CD8-positive, alpha-beta memory T cell (primary cell): ENCODE data around the gene HELZ. TPM values are rescaled to one million over a fixed set of nuclear protein-coding genes. Genes with fewer than 3 reads are reported as not detected.
"Not testable (repeated sequence)": the region's sequence is repeated elsewhere in the genome, so short reads cannot be mapped to it uniquely, and the experiment has no call there.

Experiments
- CTCF ChIA-PET: fragments of 350-600 bp; sonication (Branson Sonifier 250); formaldehyde crosslinking; loops from one replicate; lab custom pipeline; 2021; ENCODE audit warnings: antibody characterized with exemption; lab: Charles Lee
- POLR2A ChIA-PET: fragments of 350-600 bp; sonication (Branson Sonifier 250); formaldehyde crosslinking; loops from one replicate; lab custom pipeline; 2021; ENCODE audit warnings: antibody characterized with exemption; lab: Charles Lee
- DNase-seq, 5 donors: peaks; one replicate each; pipeline versions ENCODE4 v3.0.0 to v3.0.0-alpha.2; 2020 to 2022; ENCODE audit warnings: mixed read lengths in 1 of 5
- H3K27ac ChIP-seq: one replicate; pipeline ENCODE4 v1.7.0; 2013; ENCODE audit warnings: low read depth, mild to moderate bottlenecking, low read length, moderate library complexity
- H3K27me3 ChIP-seq: 2 replicates; pipeline ENCODE4 v1.7.0; 2013; ENCODE audit warnings: low read length, mild to moderate bottlenecking; ENCODE audit not compliant: insufficient read depth, poor library complexity, severe bottlenecking
- H3K36me3 ChIP-seq: 2 replicates; pipeline ENCODE4 v1.7.0; 2013; ENCODE audit warnings: mild to moderate bottlenecking, low read length, moderate library complexity; ENCODE audit not compliant: insufficient read depth
- H3K4me1 ChIP-seq: 2 replicates; pipeline ENCODE4 v1.7.0; 2013; ENCODE audit warnings: mild to moderate bottlenecking, low read length, moderate library complexity; ENCODE audit not compliant: insufficient read depth
- H3K4me3 ChIP-seq: 2 replicates; pipeline ENCODE4 v1.7.0; 2013; ENCODE audit warnings: mild to moderate bottlenecking, low read length
- H3K9me3 ChIP-seq: 2 replicates; pipeline ENCODE4 v1.7.0; 2013; ENCODE audit warnings: mild to moderate bottlenecking, low read length
- H3K27ac Mint-ChIP-seq, 8 donors: one replicate each; pipeline ENCODE4 v1.8.0; 2020 to 2021; ENCODE audit warnings: mixed read lengths in 8 of 8, mild to moderate bottlenecking in 6 of 8, inconsistent platforms in 3 of 8, moderate library complexity in 3 of 8
- H3K27me3 Mint-ChIP-seq, 2 donors: one replicate each; pipeline ENCODE4 v1.8.0; 2020 to 2021; ENCODE audit warnings: mixed read lengths in 2 of 2, mild to moderate bottlenecking in 1 of 2, moderate library complexity in 1 of 2
- H3K36me3 Mint-ChIP-seq, 3 donors: one replicate each; pipeline ENCODE4 v1.8.0; 2020 to 2021; ENCODE audit warnings: mixed read lengths in 3 of 3, inconsistent platforms in 1 of 3, mild to moderate bottlenecking in 1 of 3
- H3K4me1 Mint-ChIP-seq, 3 donors: one replicate each; pipeline ENCODE4 v1.8.0; 2020 to 2021; ENCODE audit warnings: mixed read lengths in 3 of 3, inconsistent platforms in 1 of 3, mild to moderate bottlenecking in 1 of 3
- H3K4me3 Mint-ChIP-seq, 7 donors: one replicate each; pipeline ENCODE4 v1.8.0; 2020 to 2021; ENCODE audit warnings: mixed read lengths in 7 of 7, mild to moderate bottlenecking in 6 of 7, moderate library complexity in 4 of 7, inconsistent platforms in 2 of 7
- H3K9me3 Mint-ChIP-seq, 5 donors: one replicate each; pipeline ENCODE4 v1.8.0; 2020 to 2022; ENCODE audit warnings: mixed read lengths in 5 of 5, mild to moderate bottlenecking in 3 of 5, moderate library complexity in 2 of 5, inconsistent platforms in 1 of 5
- polyA plus RNA-seq: library from polyadenylated mRNA; unstranded; fragments of 300-500 nt; fragmentation: Illumina TruSeq; gene quantifications from one replicate; pipeline ENCODE4 v1.2.3, GENCODE V29; 2021
- total RNA-seq, 2 experiments: library from RNA; stranded (reverse); gene quantifications; one replicate each; pipeline ENCODE4 v1.2.3, GENCODE V29; 2021

HELZ gene
- total and polyA plus RNA-seq, 3 experiments from 2014 or later: 56.4 to 85.0 (median 62.5) TPM

DNA sequence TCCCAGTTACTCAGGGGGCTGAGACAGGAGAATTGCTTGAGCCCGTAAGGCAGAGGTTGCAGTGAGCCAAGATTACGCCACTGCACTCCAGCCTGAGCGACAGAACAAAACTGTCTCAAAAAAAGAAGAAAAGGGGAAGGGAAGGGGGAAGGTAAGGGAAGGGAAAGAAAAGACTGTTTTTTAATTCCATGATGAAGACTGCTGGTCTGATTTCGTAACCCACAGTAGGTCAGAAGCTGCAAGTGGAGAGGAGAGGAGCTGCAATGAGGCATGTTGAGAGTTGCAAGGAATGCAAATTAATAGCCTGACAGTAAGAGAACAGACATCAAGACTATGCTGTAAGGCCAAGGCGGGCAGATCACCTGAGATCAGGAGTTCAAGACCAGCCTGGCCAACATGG lies 33.3 kb downstream of the HELZ start:
- Histone ChIP-seq H3K27me3 (no peaks in the 10 kb centered on the region), H3K9me3 (no peaks in the 10 kb centered on the region), H3K27ac (no peak overlapping the region), H3K4me1 (peaks cover 7% of the 10 kb centered on the region), H3K4me3 (no peak overlapping the region), H3K36me3 (peaks cover 12% of the 10 kb centered on the region)
- peaks cover 0 to 35% (median 10%) of the 10 kb centered on the region in 3 donors for H3K36me3 Mint-ChIP-seq
- H3K4me3 Mint-ChIP-seq: peak overlapping the region in 1 of 7 donors; percentile 6
- no peaks in the 10 kb centered on the region for H3K9me3 Mint-ChIP-seq
- ChIA-PET POLR2A (interaction anchor here (0.7 kb wide), 1 partner anchor 39 kb away, joined by 8 read pairs; no protein-coding TSS in a partner anchor), CTCF (interaction anchor here (1.3 to 1.5 kb wide), 3 partner anchors 9 to 82 kb away, joined by 3 to 4 read pairs (median 3); no protein-coding TSS in a partner anchor)
- peak overlapping the region in 2 of 8 donors; percentile 33 to 43 for H3K27ac Mint-ChIP-seq
- H3K4me1 Mint-ChIP-seq: peaks cover 30 to 59% (median 52%) of the 10 kb centered on the region in 3 donors
- no peak for DNase-seq
- peaks cover 0 to 2% of the 10 kb centered on the region in 2 donors for H3K27me3 Mint-ChIP-seq

GRCh38 chr17:67210915-67211314 lies 34.1 kb downstream of the HELZ start:
- Histone ChIP-seq H3K36me3 (peaks cover 5% of the 10 kb centered on the region), H3K9me3 (no peaks in the 10 kb centered on the region), H3K4me1 (no peaks in the 10 kb centered on the region), H3K27ac (no peak overlapping the region), H3K27me3 (no peaks in the 10 kb centered on the region), H3K4me3 (no peak overlapping the region)
- peak overlapping the region in 1 of 8 donors; percentile 41 for H3K27ac Mint-ChIP-seq
- ChIA-PET POLR2A (interaction anchor here (0.6 kb wide), 1 partner anchor 12 kb away, joined by 3 read pairs; no protein-coding TSS in a partner anchor), CTCF (interaction anchor here (1.0 to 1.6 kb wide), 4 partner anchors 10 to 82 kb away, joined by 3 to 5 read pairs (median 4); no protein-coding TSS in a partner anchor)
- H3K9me3 Mint-ChIP-seq: no peaks in the 10 kb centered on the region
- DNase-seq: no peak
- no peak overlapping the region for H3K4me3 Mint-ChIP-seq
- H3K27me3 Mint-ChIP-seq: peaks cover 0 to 2% of the 10 kb centered on the region in 2 donors
- peaks cover 33 to 63% (median 55%) of the 10 kb centered on the region in 3 donors for H3K4me1 Mint-ChIP-seq
- peaks cover 0 to 35% (median 11%) of the 10 kb centered on the region in 3 donors for H3K36me3 Mint-ChIP-seq

- Mint-ChIP-seq H3K27me3 (peaks cover 0 to 2% of the 10 kb centered on the region in 2 donors), H3K27ac (peak overlapping the region in 7 of 8 donors; percentile 9 to 86 (median 67))
- CTCF ChIA-PET: no interaction called here
Observed at GRCh38 chr17:67208232-67208631, 36.8 kb downstream of the HELZ start.

DNA sequence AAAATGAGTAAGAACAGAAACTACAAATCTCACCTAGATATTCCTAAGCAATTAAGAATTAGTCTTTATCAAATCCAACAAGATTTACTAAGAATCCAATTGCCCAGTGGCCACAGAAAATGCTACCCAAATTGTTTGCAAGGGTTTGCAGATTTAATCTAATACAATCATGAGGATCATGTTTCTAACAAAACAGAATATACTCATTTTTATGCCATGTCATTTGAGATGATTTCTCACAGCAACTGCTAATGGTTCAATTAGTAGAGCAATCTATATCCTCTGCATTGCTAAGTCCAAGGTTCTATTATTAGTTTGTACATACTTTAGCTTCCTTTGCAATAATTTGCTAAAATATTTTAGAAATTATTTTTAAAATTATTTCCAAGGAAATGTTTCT lies 41.2 kb downstream of the HELZ start:
- H3K36me3 ChIP-seq: peaks cover 25% of the 10 kb centered on the region
- no peak overlapping the region for H3K27ac ChIP-seq
- H3K36me3 Mint-ChIP-seq: peaks cover 5 to 59% (median 12%) of the 10 kb centered on the region in 3 donors
- ChIA-PET POLR2A (no interaction called here), CTCF (no interaction called here)
- no peaks in the 10 kb centered on the region for H3K9me3 ChIP-seq
- no peak overlapping the region for H3K4me3 ChIP-seq
- H3K4me1 Mint-ChIP-seq: peaks cover 33 to 46% (median 40%) of the 10 kb centered on the region in 3 donors
- no peaks in the 10 kb centered on the region for H3K27me3 Mint-ChIP-seq
- peak overlapping the region in 1 of 8 donors; percentile 1 for H3K27ac Mint-ChIP-seq
- no peak overlapping the region for H3K4me3 Mint-ChIP-seq
- no peak for DNase-seq
- no peaks in the 10 kb centered on the region for H3K4me1 ChIP-seq
- H3K9me3 Mint-ChIP-seq: no peaks in the 10 kb centered on the region
- no peaks in the 10 kb centered on the region for H3K27me3 ChIP-seq

More at GRCh38 chr17:67208232-67208631, 36.8 kb downstream of the HELZ start:
- peak overlapping the region in 2 of 7 donors; percentile 6 to 36 for H3K4me3 Mint-ChIP-seq
- Histone ChIP-seq H3K4me1 (no peaks in the 10 kb centered on the region), H3K27ac (no peak overlapping the region), H3K27me3 (no peaks in the 10 kb centered on the region), H3K36me3 (peaks cover 3% of the 10 kb centered on the region), H3K9me3 (no peaks in the 10 kb centered on the region), H3K4me3 (no peak overlapping the region)
- H3K4me1 Mint-ChIP-seq: peaks cover 47 to 70% (median 64%) of the 10 kb centered on the region in 3 donors
- DNase-seq: peak in 2 of 5 donors; percentile 8 to 18
- H3K36me3 Mint-ChIP-seq: peaks cover 0 to 46% (median 10%) of the 10 kb centered on the region in 3 donors
- POLR2A ChIA-PET: no interaction called here
- H3K9me3 Mint-ChIP-seq: no peaks in the 10 kb centered on the region

DNA sequence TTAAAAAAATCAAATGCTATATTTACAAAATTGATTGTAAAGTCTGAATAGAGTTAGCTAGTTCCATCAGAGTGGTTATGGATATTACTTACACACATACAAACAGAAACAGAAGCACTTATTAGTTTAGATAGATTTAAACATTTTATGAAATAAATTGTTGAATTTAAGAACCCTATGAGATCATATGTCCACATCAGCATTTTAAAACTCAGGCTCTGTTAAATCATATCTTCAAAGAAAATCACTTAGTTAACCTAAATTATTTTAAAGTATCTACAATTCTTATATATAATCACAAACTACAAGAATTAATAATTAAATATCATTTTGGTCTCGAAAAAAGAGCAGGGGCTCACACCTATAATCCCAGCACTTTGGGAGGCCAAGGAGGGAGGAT lies 42.5 kb downstream of the HELZ start:
- Mint-ChIP-seq H3K4me3 (no peak overlapping the region), H3K36me3 (peaks cover 7 to 60% (median 13%) of the 10 kb centered on the region in 3 donors), H3K4me1 (peaks cover 25 to 36% (median 34%) of the 10 kb centered on the region in 3 donors), H3K27ac (peak overlapping the region in 1 of 8 donors; percentile 61), H3K9me3 (no peaks in the 10 kb centered on the region), H3K27me3 (no peaks in the 10 kb centered on the region)
- DNase-seq: no peak
- Histone ChIP-seq H3K27ac (no peak overlapping the region), H3K9me3 (no peaks in the 10 kb centered on the region), H3K36me3 (peaks cover 25% of the 10 kb centered on the region), H3K4me1 (no peaks in the 10 kb centered on the region), H3K4me3 (no peak overlapping the region), H3K27me3 (no peaks in the 10 kb centered on the region)
- ChIA-PET CTCF (no interaction called here), POLR2A (no interaction called here)

- Mint-ChIP-seq H3K4me1 (peaks cover 30 to 44% (median 42%) of the 10 kb centered on the region in 3 donors), H3K4me3 (no peak overlapping the region), H3K9me3 (no peaks in the 10 kb centered on the region), H3K36me3 (peaks cover 17 to 76% (median 20%) of the 10 kb centered on the region in 3 donors), H3K27ac (no peak overlapping the region), H3K27me3 (no peaks in the 10 kb centered on the region)
- H3K27me3 ChIP-seq: no peaks in the 10 kb centered on the region
- peaks cover 25% of the 10 kb centered on the region for H3K36me3 ChIP-seq
- H3K27ac ChIP-seq: no peak overlapping the region
- H3K4me3 ChIP-seq: no peak overlapping the region
- DNase-seq: no peak
- no peaks in the 10 kb centered on the region for H3K4me1 ChIP-seq
- ChIA-PET CTCF (no interaction called here), POLR2A (no interaction called here)
- H3K9me3 ChIP-seq: no peaks in the 10 kb centered on the region
Observed at GRCh38 chr17:67200727-67201301, 44.2 kb downstream of the HELZ start.

DNA sequence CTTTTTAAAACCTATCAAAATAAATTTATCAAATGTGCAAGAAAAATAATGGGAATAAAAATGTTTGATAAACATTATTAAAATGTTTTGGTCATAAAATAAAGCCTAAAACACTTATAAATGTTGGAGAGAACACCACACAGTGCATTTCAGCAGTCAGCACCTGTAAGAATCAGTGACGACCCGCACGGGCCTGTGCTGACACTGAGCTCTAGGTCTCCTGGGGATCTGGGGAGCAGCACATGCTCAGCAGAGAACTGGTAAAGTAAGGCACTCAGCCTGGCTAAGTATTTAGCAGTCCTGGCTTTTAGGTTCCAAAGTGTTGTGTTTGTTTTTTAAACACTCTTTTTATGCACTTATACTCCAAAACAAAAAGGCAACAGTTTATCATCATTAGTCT lies 46.9 kb downstream of the HELZ start:
- Histone ChIP-seq H3K27me3 (no peaks in the 10 kb centered on the region), H3K36me3 (peaks cover 22% of the 10 kb centered on the region), H3K27ac (no peak overlapping the region), H3K9me3 (no peaks in the 10 kb centered on the region), H3K4me1 (no peaks in the 10 kb centered on the region), H3K4me3 (no peak overlapping the region)
- CTCF ChIA-PET: no interaction called here
- Mint-ChIP-seq H3K4me1 (peaks cover 15 to 39% (median 33%) of the 10 kb centered on the region in 3 donors), H3K27ac (no peak overlapping the region), H3K9me3 (no peaks in the 10 kb centered on the region), H3K27me3 (no peaks in the 10 kb centered on the region), H3K4me3 (no peak overlapping the region), H3K36me3 (peaks cover 17 to 78% (median 22%) of the 10 kb centered on the region in 3 donors)
- POLR2A ChIA-PET: no interaction called here
- DNase-seq: no peak

DNA sequence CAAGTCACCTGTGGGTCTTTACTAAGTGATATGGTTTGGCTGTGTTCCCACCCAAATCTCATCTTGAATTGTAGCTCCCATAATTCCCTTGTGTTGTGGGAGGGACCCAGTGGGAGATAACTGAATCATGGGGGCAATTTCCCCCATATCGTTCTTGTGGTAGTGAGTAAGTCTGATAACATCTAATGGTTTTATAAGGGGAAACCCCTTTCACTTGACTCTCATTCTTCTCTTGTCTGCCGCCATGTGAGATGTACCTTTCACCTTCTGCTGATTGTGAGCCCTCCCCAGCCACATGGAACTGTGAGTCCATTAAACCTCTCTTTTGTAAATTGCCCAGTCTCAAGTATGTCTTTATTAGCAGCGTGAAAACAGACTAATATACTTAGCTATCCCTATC lies 48.0 kb downstream of the HELZ start:
- H3K36me3 Mint-ChIP-seq: peaks cover 17 to 71% (median 24%) of the 10 kb centered on the region in 3 donors
- H3K27ac ChIP-seq, H3K9me3 ChIP-seq, H3K27me3 Mint-ChIP-seq, H3K9me3 Mint-ChIP-seq, H3K4me3 ChIP-seq, POLR2A ChIA-PET, H3K4me1 ChIP-seq, H3K27me3 ChIP-seq, CTCF ChIA-PET: not testable (repeated sequence)
- DNase-seq: peak in 1 of 5 donors; percentile 2
- H3K36me3 ChIP-seq: peaks cover 22% of the 10 kb centered on the region
- peak overlapping the region in 6 of 8 donors; percentile 11 to 85 (median 52) for H3K27ac Mint-ChIP-seq
- peaks cover 15 to 40% (median 35%) of the 10 kb centered on the region in 3 donors for H3K4me1 Mint-ChIP-seq
- peak overlapping the region in 1 of 7 donors; percentile 10 for H3K4me3 Mint-ChIP-seq
